ENCODE data around the gene FCRL2. TPM values are rescaled to one million over a fixed set of nuclear protein-coding genes. Genes with fewer than 3 reads are reported as not detected.

FCRL2 gene
- total and polyA plus RNA-seq, 12 donors, result 0.04 to 0.17 TPM; not detected in 10

DNA sequence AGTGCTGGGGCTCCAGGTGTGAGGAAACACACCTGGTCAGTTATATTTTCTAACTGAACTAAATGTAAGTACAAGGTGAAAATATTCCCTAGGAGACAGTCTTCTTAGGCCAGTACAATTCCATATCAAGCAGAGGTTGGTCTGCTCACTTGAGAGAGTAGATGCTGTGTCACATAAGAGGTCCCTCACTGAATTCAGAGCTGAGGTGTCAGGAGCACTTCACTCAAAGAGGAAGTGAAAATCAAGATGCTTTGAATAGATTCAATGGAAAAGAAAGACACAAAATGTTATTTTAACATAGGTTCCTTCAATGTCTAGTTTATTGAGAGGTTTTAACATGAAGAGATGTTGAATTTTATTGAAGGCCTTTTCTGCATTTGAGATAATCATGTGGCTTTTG lies 72.1 kb downstream of the FCRL2 start:
- H3K27ac ChIP-seq, result no peak overlapping the region

GRCh38 chr1:157703981-157704380 lies 73.0 kb downstream of the FCRL2 start:
- Histone ChIP-seq H3K4me3 (no peak overlapping the region), H3K27me3 (peaks cover 0 to 17% (median under 1%) of the 10 kb centered on the region in 7 donors), H3K9me3 (peaks cover 0 to 4% (median 0%) of the 10 kb centered on the region in 11 donors), H3K36me3 (no peaks in the 10 kb centered on the region), H3K27ac (no peak overlapping the region), H3K4me1 (no peaks in the 10 kb centered on the region)
- intact Hi-C loops (cut with DNase I), result no loop called here
- WGBS, 2 donors, result 76 to 81% methylated on average over 4 of the region's 4 CpGs
- ATAC-seq (no peak), DNase-seq (no peak)
- TF ChIP-seq, protein P1, sequence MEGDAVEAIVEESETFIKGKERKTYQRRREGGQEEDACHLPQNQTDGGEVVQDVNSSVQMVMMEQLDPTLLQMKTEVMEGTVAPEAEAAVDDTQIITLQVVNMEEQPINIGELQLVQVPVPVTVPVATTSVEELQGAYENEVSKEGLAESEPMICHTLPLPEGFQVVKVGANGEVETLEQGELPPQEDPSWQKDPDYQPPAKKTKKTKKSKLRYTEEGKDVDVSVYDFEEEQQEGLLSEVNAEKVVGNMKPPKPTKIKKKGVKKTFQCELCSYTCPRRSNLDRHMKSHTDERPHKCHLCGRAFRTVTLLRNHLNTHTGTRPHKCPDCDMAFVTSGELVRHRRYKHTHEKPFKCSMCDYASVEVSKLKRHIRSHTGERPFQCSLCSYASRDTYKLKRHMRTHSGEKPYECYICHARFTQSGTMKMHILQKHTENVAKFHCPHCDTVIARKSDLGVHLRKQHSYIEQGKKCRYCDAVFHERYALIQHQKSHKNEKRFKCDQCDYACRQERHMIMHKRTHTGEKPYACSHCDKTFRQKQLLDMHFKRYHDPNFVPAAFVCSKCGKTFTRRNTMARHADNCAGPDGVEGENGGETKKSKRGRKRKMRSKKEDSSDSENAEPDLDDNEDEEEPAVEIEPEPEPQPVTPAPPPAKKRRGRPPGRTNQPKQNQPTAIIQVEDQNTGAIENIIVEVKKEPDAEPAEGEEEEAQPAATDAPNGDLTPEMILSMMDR (IDR thresholded peaks at IDR 0.05), result no peak

More for the DNA sequence above, 72.1 kb downstream of the FCRL2 start:
- no peak for DNase-seq
- H3K9me3 ChIP-seq, result peaks cover 0 to 4% (median 0%) of the 10 kb centered on the region in 11 donors
- no peaks in the 10 kb centered on the region for H3K36me3 ChIP-seq
- ATAC-seq, result no peak
- intact Hi-C loops (cut with DNase I), result no loop called here
- TF ChIP-seq, protein P1 (IDR thresholded peaks at IDR 0.05), result no peak
- H3K4me3 ChIP-seq, result no peak overlapping the region
- peaks cover 0 to 17% (median 0%) of the 10 kb centered on the region in 7 donors for H3K27me3 ChIP-seq
- no peaks in the 10 kb centered on the region for H3K4me1 ChIP-seq

DNA sequence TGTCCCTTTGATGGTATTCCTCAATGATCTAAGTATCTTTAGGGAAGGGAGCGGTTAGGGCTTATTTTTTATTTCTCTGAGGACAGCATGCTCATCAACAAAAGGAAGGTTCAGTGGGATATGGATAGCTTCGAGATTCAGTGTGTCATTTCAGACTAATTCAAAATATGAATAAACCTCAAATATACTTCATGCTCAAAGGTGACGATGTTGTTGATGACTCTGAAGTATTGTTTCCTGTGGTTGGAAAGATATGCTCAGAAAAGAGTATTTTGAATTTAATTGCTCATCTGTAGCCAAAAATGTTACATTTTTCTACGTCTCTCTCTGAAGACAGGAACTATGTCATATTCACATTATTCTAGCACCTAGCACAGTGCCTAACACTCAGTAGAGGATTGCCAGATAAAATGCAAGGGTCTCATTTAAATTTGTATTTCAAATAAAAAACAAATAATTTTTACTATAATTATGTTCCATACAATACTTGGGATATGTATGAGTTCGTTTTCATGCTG lies 74.6 kb downstream of the FCRL2 start:
- WGBS, 2 donors, result 73 to 81% methylated on average over 5 of the region's 5 CpGs

DNA sequence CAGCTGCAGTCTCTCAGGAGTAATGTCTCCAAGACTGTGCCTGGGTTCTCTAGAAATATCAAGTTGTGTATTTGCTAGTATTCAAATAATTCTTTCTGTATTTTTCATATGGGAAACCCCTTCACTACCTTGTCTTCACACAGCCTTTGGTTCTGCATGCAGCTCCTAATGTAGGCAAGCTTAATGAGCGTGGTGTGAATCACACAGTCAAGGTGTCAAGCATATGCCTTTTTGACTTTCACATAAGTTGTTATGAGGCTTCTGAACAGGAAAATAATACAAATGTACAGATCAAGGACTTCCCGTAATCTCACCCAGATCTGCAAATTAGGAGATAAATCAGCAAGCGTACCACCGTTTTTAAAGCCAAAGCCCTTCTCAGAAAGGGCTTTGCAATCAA lies 76.2 kb downstream of the FCRL2 start, which contains the start of gene FCRL3:
Gene FCRL3 (minus strand): TSS at position 38 of the 400 bp plus-strand sequence. CDS start 280 bp downstream, outside the sequence.
- ATAC-seq, result no peak
- Histone ChIP-seq H3K4me3 (peak within 1 kb of the TSS in 1 of 10 donors; percentile 9), H3K27ac (peak within 1 kb of the TSS in 1 of 10 donors; percentile 64)

More for the DNA sequence above, 74.6 kb downstream of the FCRL2 start:
- Histone ChIP-seq H3K9me3 (peaks cover 0 to 4% (median 0%) of the 10 kb centered on the region in 11 donors), H3K27ac (no peak overlapping the region), H3K27me3 (peaks cover 0 to 27% (median 7%) of the 10 kb centered on the region in 7 donors), H3K4me1 (no peaks in the 10 kb centered on the region), H3K4me3 (no peak overlapping the region), H3K36me3 (no peaks in the 10 kb centered on the region)
- ATAC-seq (no peak), DNase-seq (no peak)
- intact Hi-C loops (cut with DNase I), result no loop called here
- TF ChIP-seq, protein P1 (IDR thresholded peaks at IDR 0.05), result no peak

More for the DNA sequence above, 76.2 kb downstream of the FCRL2 start, which contains the start of gene FCRL3:
- Histone ChIP-seq H3K36me3 (no peaks in the 10 kb centered on the region), H3K9me3 (no peaks in the 10 kb centered on the region), H3K27me3 (peaks cover 0 to 27% (median 7%) of the 10 kb centered on the region in 7 donors), H3K4me1 (no peaks in the 10 kb centered on the region)
- WGBS, 2 donors, result 84 to 85% methylated on average over 4 of the region's 4 CpGs
- intact Hi-C loops (cut with DNase I), result no loop called here
- TF ChIP-seq, protein P1 (IDR thresholded peaks at IDR 0.05), result no peak
- no peak for DNase-seq
